Measurements from ENCODE around the gene RUNX3.
A peak's percentile ranks its signal among the peaks of the same experiment; 100 is the strongest.

Gene RUNX3

DNA sequence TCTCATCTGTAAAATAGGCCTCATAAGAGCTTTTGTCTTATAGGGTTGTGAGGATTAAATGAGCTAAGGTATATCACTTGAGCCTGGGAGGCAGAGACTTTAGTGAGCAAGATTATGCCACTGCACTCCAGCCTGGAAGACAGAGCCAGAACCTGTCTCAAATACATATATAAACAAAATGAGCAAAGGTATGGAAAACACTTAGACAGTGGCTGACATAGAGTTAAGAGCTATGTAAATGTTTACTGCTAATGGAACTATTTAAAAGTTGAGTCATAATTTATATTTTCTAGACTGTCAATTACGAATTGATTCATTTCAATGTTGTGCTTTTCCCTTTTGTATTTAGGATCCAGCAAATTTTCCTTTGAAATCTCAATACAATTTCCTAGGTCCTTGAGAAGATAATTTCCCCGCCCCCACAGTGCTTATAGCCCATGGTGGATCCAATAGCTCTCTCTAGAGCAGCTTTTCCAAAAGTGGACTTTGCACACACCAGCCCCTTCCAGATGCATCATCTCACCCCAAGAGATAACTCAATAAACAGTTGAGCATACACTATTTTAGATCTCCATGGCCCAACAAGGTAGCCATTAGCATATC lies 21.8 kb upstream of the RUNX3 start:
- H3K4me3 ChIP-seq (ENCODE audit: low read depth, low read length) = no peak overlapping the region
- TF ChIP-seq, protein P1, sequence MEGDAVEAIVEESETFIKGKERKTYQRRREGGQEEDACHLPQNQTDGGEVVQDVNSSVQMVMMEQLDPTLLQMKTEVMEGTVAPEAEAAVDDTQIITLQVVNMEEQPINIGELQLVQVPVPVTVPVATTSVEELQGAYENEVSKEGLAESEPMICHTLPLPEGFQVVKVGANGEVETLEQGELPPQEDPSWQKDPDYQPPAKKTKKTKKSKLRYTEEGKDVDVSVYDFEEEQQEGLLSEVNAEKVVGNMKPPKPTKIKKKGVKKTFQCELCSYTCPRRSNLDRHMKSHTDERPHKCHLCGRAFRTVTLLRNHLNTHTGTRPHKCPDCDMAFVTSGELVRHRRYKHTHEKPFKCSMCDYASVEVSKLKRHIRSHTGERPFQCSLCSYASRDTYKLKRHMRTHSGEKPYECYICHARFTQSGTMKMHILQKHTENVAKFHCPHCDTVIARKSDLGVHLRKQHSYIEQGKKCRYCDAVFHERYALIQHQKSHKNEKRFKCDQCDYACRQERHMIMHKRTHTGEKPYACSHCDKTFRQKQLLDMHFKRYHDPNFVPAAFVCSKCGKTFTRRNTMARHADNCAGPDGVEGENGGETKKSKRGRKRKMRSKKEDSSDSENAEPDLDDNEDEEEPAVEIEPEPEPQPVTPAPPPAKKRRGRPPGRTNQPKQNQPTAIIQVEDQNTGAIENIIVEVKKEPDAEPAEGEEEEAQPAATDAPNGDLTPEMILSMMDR (IDR thresholded peaks at IDR 0.05; ENCODE audit: borderline replicate concordance, insufficient read depth, low read depth, low read length) = no peak

DNA sequence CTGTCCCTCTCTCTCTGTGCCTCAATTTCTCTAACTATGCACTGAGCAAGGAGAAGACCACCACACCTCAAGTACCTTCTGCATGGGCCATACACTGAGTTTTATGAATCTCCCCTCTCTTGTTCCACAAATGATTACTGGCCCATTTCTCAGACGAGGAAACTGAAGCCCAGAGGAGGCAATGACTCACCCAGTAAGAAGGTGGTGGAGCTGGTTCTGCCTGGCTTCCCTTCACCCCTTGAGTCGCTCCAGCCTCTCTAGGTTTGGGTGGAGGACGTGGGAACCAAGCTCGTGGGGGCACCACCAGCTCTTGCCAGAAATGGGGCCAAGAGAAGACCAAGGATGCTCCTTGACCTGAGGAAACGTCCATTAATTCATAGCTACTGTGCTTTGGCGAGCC lies 21.3 kb upstream of the RUNX3 start:
- H3K4me3 ChIP-seq (ENCODE audit: low read depth, low read length) = no peak overlapping the region
- TF ChIP-seq, protein P1 (IDR thresholded peaks at IDR 0.05; ENCODE audit: borderline replicate concordance, insufficient read depth, low read depth, low read length) = no peak

DNA sequence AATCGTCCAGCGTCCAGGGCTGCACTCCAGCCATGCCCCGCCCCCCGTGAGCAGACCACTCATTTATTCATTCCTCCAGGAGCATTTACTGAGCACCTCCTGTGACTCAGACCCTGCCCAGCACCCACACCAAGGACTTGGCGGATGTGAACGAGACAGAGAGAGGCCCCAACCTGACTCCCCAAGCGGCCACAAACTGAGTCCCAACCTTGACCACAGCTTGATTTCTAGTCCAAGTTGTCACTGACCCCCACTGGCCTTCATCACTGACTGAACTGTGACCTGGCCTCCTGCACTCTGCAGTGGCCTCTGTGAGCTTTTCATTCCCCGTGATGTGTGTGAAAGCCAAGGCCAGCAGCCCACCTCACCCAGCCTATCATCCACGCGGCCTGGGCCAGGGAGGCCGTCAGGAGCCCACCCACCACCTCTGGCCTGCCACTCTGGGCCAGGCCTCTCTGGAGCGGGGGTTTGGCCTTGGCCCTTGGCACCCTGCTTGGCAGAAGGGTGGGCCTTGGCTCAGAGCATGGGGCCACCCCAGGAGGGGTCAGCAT lies 19.3 kb upstream of the RUNX3 start:
- TF ChIP-seq, protein P1 (IDR thresholded peaks at IDR 0.05; ENCODE audit: borderline replicate concordance, insufficient read depth, low read depth, low read length) = no peak
- no peak overlapping the region for H3K4me3 ChIP-seq (ENCODE audit: low read depth, low read length)

DNA sequence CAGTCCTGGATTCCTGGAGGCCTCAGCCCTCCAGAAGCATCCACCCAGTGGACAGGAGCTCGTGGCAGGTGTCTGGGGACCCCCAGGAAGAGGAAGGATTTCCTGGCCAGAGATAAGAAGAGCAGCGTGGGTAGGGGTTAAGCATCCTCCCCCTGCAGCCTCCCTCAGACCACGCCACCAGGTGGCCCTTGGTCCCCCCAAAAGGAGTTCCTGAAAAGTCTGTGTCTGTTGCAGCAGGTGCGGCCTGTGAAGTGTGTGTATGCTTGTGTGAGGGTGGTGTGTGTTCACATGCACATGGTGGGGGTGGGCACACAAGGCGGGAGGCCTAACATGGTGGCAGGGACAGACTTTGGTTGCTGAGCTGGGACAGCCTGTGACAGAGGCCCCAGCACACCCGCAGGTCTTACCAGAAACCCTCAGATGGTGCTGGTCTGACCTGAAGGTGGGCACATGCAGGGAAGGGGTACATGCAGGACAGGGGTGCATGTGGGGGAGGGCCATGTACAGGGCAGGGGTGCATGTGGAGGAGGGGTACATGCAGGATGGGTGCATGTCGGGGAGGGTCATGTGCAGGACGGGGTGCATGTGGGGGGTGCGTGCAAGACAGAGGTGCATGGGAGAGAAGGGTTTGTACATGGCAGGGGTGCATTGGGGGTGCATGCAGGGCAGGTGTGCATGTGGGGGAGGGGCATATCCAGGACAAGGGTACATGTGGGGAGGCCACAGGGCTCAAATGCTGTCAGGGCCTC lies 18.2 kb upstream of the RUNX3 start:
- peak overlapping the region; percentile 24 for H3K4me3 ChIP-seq (ENCODE audit: low read depth, low read length)
- TF ChIP-seq, protein P1 (IDR thresholded peaks at IDR 0.05; ENCODE audit: borderline replicate concordance, insufficient read depth, low read depth, low read length) = 0 out of 2 replicates have a peak, but pooled peaks have one; percentile 13

DNA sequence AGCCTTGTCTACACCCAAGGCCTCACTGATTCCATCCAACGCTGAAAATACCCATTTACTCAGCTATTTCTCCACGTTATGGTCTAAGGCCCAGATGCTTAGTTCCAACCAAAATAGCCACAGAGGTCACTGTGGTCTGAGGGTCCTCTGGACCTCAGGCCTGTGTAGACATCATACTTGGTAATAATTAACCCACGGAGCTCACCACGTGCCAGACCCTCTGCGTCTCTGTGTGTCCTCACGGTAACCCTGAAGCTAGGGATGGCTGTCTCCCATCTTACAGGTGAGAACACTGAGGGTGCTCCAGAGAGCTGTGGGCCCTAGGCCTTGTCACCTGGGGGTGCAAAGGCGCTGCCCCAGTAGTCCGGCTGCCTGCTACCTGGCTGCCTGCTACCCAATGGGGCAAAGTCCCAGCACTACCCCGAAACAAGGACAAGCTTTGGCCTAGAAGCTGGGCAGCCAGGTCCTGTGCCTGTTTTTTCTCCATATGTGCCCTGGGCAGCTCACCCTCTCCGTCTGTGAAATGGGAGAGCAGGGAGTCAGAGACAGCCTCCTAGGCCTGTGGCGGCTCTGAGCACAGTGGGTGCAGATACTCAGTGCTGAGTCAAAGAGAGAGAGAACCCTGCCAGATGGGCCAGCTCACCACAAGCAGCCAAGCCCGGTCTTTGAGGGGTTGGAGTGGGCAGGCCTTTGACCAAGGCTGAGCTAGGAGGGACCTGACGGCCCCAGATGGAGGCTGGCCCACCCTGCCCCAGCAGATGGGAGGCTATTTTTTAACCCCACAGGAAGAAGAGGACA lies 17.0 kb upstream of the RUNX3 start:
- H3K4me3 ChIP-seq (ENCODE audit: low read depth, low read length) = no peak overlapping the region
- TF ChIP-seq, protein P1 (IDR thresholded peaks at IDR 0.05; ENCODE audit: borderline replicate concordance, insufficient read depth, low read depth, low read length) = no peak

DNA sequence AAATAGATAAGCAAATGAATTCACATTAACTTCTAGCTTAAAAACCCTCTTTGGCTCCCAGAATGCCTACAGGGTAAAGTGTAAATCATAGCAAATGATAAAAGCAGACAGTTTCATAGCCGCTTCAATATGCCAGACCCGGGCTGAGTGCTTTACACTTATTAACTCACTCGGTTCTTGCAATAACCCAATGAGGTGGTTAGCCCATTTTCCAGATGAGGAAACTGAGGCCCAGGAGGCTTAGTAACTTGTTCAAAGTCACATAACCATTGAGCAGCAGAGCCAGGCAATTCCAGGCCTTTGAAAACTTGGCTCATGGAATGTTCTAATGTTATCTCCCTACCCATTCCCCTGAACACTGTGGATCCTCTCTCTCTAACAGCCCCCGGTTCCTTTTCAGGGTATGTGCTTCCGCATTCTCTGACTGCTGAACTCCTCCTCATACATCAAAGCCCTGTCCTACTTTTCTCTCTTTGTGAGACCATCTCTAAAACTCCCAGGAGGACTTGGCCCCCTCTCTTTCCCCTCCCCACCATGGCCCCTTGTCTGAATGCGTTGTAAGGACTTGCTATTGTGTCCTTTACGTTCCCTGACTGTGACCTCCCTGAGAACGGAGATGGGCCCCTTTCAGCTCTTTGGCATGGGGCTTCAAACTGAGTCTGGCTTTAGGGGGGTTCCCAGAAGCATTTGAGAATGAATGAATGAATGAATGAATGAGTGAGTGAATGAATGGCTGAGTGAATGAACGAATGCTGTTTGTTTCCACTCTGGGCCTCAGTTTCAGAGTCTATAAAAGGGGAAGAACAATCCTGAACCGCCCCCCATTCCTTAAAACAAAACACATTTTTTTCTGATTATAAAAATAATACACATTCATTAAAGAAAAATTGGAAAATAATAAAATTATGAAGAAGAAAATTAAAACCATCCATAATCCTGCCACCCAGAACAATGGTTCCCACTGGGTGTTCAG lies 15.6 kb upstream of the RUNX3 start:
- TF ChIP-seq, protein P1 (IDR thresholded peaks at IDR 0.05; ENCODE audit: borderline replicate concordance, insufficient read depth, low read depth, low read length) = no peak
- no peak overlapping the region for H3K4me3 ChIP-seq (ENCODE audit: low read depth, low read length)
